ENCODE data around the gene PTCH1.

The PTCH1 gene

DNA sequence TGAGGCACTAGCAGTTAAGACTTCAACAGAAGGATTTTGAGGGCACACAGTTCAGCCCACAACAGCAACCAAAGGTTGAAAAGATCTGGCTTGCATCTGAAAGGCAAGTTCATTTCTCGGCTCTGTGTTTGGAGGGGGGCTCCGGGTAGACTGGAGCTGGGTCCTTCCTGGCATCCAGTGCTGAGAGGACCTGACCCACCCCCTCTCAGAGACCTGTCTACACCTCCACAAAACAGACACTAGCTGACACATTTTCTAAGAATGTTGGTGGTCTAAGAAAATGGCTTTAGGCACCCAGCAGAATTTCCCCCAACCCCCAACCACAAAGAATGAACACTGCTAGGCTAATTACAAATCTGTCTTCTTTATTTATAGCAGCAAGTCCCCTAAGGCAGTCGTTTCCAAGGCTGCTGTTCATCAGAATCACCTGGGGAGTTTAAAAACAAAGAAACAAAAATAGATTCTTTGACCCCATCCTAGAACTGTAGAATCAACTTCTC, 6.2 kb upstream of the PTCH1 start:
- no peaks in the 10 kb centered on the region for H3K36me3 ChIP-seq (ENCODE audit: control insufficient read depth, insufficient read depth, low read length)
- no peak overlapping the region for H3K27ac ChIP-seq (ENCODE audit: low read depth, low read length)
- H3K9ac ChIP-seq (ENCODE audit: low read length), result no peak overlapping the region
- no peaks in the 10 kb centered on the region for H3K4me1 ChIP-seq (ENCODE audit: control insufficient read depth, insufficient read depth, low read length)
- no peaks in the 10 kb centered on the region for H3K27me3 ChIP-seq (ENCODE audit: control insufficient read depth, insufficient read depth, low read length)
- H3K4me3 ChIP-seq (ENCODE audit: low read length), result no peak overlapping the region

DNA sequence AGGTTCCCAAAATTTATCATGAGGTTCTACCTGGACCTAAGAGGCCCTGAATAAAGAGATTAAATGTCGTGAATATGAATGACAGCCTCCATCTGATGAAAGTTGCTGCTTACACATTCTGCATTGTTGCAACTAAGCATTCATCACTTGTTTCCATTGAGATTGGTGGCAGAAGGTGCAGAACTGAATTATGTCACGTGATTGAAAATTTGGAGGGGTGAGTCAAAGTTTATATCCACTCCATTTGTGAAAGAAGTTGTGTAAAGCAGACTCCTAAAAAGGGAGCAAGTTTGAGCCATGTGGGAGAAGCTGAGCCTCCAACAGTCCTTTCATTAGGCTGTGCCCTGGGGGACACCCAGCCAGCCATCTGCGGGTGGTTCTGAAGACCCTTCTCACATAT, 4.9 kb upstream of the PTCH1 start:
- Histone ChIP-seq H3K27me3 (ENCODE audit: control insufficient read depth, insufficient read depth, low read length) (no peaks in the 10 kb centered on the region), H3K27ac (ENCODE audit: low read depth, low read length) (no peak overlapping the region), H3K36me3 (ENCODE audit: control insufficient read depth, insufficient read depth, low read length) (no peaks in the 10 kb centered on the region), H3K4me1 (ENCODE audit: control insufficient read depth, insufficient read depth, low read length) (no peaks in the 10 kb centered on the region), H3K4me3 (ENCODE audit: low read length) (no peak overlapping the region), H3K9ac (ENCODE audit: low read length) (no peak overlapping the region)

DNA sequence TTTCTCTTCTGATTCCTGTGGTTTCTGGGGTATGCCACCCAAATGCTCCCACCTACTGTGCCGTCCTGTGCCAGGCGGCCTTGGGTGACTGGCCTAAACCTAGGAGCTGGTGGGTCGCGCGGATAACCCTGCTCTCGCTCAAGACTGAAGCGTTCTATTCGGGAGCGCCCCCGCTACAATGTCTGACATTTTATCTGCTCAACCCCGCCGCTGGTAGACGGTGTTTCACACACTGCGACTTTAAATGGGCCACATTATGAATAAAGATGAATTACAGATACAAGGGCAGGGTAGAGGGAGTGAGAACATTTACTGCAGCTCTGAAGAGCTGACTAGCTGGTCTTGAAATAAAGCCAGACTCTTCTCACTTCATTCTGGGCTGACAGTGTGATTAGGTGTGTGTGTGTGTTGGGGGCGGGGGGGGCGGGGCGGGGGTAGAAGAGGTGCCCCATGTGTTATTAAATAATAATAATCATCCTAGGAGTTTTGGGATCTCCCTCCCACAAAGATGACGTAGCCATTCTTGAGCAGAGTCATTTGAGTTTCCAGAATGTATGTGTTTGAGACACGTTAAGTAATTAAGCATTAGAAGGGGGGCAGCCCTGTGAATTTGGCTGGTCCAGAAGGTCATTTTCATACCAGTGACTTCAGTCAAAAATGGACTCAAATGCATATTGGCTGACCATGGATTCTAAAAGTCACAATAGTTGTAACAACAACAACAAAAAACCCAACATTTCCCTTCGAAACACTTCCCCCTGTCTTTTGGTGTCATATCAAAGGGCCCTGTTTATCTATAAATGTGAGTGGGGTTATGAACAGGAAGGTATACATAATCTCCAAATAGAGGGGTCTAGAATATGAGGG, 1.0 kb upstream of the PTCH1 start:
- Histone ChIP-seq H3K9ac (ENCODE audit: low read length) (no peak overlapping the region), H3K27ac (ENCODE audit: low read depth, low read length) (no peak overlapping the region), H3K27me3 (ENCODE audit: control insufficient read depth, insufficient read depth, low read length) (peaks cover 8% of the 10 kb centered on the region), H3K4me1 (ENCODE audit: control insufficient read depth, insufficient read depth, low read length) (peaks cover 3% of the 10 kb centered on the region), H3K4me3 (ENCODE audit: low read length) (peak overlapping the region; percentile 76), H3K36me3 (ENCODE audit: control insufficient read depth, insufficient read depth, low read length) (no peaks in the 10 kb centered on the region)

DNA sequence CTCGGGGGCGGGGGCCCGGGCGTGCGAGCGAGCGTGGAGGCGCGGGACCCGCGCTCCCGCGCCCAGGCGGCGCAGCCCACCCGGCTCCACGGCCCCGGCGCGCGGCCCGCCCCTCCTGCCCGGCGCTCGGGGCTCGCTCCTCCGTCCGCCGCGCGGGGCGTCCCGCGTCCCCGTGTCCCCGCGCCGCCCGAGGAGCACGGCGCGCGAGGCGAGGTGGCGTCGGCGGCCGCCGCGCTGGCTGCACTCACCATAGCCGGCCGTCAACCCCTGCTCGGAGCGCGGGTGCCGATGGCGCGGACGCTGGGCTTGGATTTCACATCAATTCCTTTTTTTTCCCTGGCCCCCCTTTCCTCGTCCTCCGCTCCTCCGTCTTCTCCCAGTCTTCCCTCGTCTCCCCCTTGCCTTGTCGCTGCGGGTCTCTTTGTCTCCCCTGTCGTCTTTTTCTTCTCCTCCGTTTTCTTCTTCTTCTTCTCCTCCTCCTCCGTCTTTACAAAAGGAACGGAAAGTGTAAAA, 494 bp downstream of the PTCH1 start:
- H3K27ac ChIP-seq (ENCODE audit: low read depth, low read length), result peak overlapping the region; percentile 30
- peaks cover 8% of the 10 kb centered on the region for H3K27me3 ChIP-seq (ENCODE audit: control insufficient read depth, insufficient read depth, low read length)

DNA sequence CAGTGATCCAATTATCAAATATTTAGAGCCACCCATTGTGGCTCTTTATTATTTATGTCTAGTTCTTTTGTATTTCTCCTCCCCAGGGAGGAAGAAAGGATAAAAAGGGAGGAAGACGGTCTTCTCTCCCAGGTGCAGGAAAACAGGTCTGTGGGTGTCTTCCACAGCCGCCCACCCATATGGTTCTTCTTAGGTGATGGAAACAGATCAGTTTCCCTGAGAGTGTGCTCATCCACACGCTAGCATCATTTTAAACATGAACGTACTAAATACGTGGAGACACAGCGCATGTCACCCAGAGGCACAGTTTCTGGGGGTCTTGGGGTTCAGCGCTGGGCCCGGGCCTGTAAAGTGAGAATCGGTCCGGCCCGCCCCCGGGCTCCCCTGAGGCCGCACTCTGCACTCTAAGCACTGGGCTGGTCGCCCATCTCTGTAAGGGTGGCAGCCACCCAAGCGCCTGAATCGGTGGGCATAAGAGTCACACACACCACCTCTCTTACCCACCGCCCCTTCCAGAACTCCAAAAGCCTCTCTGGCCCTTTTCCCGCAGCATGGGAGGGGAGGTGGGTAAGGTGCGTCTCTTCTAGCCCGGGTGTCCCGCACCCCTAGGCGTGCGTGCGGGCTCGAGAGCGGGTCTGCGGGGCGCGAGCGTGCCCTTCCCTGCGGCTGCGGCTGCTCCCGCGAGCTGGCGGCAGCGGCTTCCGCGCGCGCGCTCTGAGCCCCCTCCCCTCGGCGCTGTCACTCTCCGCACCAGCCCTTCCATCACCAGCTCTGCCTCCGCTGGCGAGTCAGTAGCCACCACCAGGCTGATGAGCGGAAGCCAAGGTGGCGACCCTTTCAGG, 1.3 kb downstream of the PTCH1 start:
- no peak overlapping the region for H3K9ac ChIP-seq (ENCODE audit: low read length)
- H3K27ac ChIP-seq (ENCODE audit: low read depth, low read length), result no peak overlapping the region
- peaks cover 6% of the 10 kb centered on the region for H3K4me1 ChIP-seq (ENCODE audit: control insufficient read depth, insufficient read depth, low read length)
- H3K4me3 ChIP-seq (ENCODE audit: low read length), result peak overlapping the region; percentile 67
- peaks cover 8% of the 10 kb centered on the region for H3K27me3 ChIP-seq (ENCODE audit: control insufficient read depth, insufficient read depth, low read length)
- no peaks in the 10 kb centered on the region for H3K36me3 ChIP-seq (ENCODE audit: control insufficient read depth, insufficient read depth, low read length)

More for the DNA sequence above, 494 bp downstream of the PTCH1 start:
- H3K9ac ChIP-seq (ENCODE audit: low read length), result no peak overlapping the region
- peak overlapping the region; percentile 76 for H3K4me3 ChIP-seq (ENCODE audit: low read length)
- H3K36me3 ChIP-seq (ENCODE audit: control insufficient read depth, insufficient read depth, low read length), result no peaks in the 10 kb centered on the region
- peaks cover 6% of the 10 kb centered on the region for H3K4me1 ChIP-seq (ENCODE audit: control insufficient read depth, insufficient read depth, low read length)

DNA sequence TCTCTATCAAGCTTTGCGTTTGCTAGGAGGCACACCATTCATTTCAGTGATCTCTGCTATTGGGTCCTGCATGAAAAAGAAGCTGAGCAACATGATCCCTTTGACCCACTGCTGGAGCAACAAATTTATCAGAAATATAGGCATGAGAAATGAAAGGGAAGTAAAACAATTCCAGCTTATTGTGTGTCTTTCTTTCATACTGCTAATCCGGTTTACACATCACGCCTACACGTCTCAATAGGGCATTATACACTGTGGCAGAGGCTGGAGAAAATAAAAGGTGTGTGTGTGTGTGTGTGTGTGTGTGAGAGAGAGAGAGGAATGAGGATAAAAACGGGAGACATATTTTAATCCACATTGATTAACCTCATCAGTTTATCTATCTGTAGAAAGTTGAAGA, 2.4 kb downstream of the PTCH1 start:
- no peak overlapping the region for H3K27ac ChIP-seq (ENCODE audit: low read depth, low read length)
- H3K27me3 ChIP-seq (ENCODE audit: control insufficient read depth, insufficient read depth, low read length), result peaks cover 8% of the 10 kb centered on the region
- no peak overlapping the region for H3K9ac ChIP-seq (ENCODE audit: low read length)
- no peak overlapping the region for H3K4me3 ChIP-seq (ENCODE audit: low read length)
- no peaks in the 10 kb centered on the region for H3K36me3 ChIP-seq (ENCODE audit: control insufficient read depth, insufficient read depth, low read length)
- peaks cover 10% of the 10 kb centered on the region for H3K4me1 ChIP-seq (ENCODE audit: control insufficient read depth, insufficient read depth, low read length)

DNA sequence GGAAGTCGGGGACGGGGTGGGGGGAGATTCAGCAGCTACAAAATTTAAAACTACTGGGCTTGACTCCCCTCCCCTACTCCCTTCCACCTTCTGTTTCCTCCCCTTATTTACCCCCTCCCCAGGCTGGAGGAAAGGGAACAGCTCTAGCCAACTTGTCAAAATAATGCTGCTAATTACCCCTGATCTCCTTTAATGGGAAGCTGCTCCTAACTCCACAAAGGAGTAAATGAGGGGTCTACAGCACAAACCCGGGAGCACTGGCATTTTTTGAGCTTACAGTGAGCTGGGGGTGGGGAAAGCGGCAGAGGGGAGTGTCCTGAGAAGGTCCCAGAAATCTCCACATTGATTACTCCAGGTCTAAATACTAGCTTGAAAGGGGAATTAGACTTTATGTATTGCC, 3.1 kb downstream of the PTCH1 start:
- peak overlapping the region; percentile 44 for H3K4me3 ChIP-seq (ENCODE audit: low read length)
- peaks cover 10% of the 10 kb centered on the region for H3K4me1 ChIP-seq (ENCODE audit: control insufficient read depth, insufficient read depth, low read length)
- no peak overlapping the region for H3K27ac ChIP-seq (ENCODE audit: low read depth, low read length)
- H3K27me3 ChIP-seq (ENCODE audit: control insufficient read depth, insufficient read depth, low read length), result peaks cover 8% of the 10 kb centered on the region
- H3K9ac ChIP-seq (ENCODE audit: low read length), result no peak overlapping the region
- no peaks in the 10 kb centered on the region for H3K36me3 ChIP-seq (ENCODE audit: control insufficient read depth, insufficient read depth, low read length)

DNA sequence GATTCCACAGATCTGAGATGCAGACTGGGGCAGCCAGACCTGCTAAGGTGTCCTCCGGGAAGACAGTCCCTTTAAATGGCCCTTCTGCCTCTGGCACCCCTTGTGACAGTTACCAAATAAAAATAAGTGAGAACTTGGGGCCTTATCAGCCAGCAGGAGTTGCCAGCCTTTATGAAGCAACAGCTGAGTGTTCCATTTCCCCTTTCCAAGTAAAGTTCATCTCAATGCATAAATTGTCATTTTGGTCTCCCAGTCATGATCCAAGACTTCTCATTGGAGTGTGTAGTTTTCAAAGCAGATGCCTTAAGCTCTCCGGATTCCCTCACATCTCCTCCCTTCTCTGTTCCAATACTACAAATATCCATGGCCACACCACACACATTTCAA, 4.1 kb downstream of the PTCH1 start:
- H3K4me1 ChIP-seq (ENCODE audit: control insufficient read depth, insufficient read depth, low read length), result peaks cover 10% of the 10 kb centered on the region
- H3K4me3 ChIP-seq (ENCODE audit: low read length), result no peak overlapping the region
- no peak overlapping the region for H3K27ac ChIP-seq (ENCODE audit: low read depth, low read length)
- H3K36me3 ChIP-seq (ENCODE audit: control insufficient read depth, insufficient read depth, low read length), result no peaks in the 10 kb centered on the region
- H3K27me3 ChIP-seq (ENCODE audit: control insufficient read depth, insufficient read depth, low read length), result peaks cover 8% of the 10 kb centered on the region
- no peak overlapping the region for H3K9ac ChIP-seq (ENCODE audit: low read length)

DNA sequence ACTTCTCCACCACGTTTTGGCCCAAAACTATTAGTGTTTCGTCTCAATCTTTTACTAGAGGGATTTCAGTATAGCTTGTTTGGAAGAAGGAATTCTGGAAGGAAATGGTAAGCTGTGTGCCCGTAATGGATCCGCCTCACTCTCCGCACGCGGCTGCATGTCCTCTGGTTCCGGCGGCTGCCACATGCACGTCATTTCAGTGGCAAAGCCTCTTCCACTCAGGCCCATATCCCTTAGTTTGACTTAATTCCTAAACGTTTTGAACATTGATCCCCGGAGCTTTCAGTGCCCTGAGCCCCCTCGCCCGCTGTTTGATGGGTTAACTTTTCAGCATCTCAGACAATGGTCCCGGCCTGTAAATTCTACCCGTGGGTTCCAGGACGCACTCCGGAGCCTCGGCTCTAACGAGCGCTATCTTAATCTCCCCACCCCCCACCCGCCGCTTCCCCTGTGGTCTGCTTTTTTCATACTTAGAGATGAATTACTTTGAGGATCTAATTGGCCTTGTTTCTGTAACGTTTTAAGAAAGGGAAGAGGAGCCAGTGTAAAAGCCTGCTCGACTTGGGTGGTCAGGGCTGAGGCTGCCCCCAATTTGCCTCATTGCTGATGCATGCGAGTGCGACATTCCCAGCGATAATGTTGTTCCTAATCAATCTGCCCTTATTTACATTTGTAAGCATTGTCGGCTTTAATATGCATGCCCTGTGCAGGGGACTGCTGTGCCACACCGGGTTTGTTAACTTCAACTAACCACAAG, 4.6 kb downstream of the PTCH1 start:
- no peak overlapping the region for H3K9ac ChIP-seq (ENCODE audit: low read length)

DNA sequence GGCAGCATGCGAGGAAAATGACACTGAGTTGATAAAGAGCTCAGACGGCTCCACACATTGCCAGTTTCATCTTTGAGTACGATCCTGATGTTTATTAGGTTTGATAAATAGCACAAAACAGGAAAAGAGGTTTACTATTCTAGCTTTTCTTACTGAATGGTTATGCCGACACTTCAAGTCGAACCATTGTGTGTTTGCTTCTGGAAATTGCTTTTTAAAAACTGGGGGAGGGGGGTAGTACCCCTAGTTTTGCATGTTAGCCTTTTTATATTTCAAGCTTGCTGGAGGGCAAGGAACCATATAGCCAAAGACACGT, 5.2 kb downstream of the PTCH1 start:
- Histone ChIP-seq H3K27me3 (ENCODE audit: control insufficient read depth, insufficient read depth, low read length) (peaks cover 8% of the 10 kb centered on the region), H3K4me1 (ENCODE audit: control insufficient read depth, insufficient read depth, low read length) (peaks cover 10% of the 10 kb centered on the region), H3K27ac (ENCODE audit: low read depth, low read length) (no peak overlapping the region), H3K4me3 (ENCODE audit: low read length) (peak overlapping the region; percentile 81), H3K9ac (ENCODE audit: low read length) (no peak overlapping the region), H3K36me3 (ENCODE audit: control insufficient read depth, insufficient read depth, low read length) (no peaks in the 10 kb centered on the region)

More for the DNA sequence above, 4.6 kb downstream of the PTCH1 start:
- no peak overlapping the region for H3K27ac ChIP-seq (ENCODE audit: low read depth, low read length)
- H3K4me1 ChIP-seq (ENCODE audit: control insufficient read depth, insufficient read depth, low read length), result peaks cover 10% of the 10 kb centered on the region
- H3K4me3 ChIP-seq (ENCODE audit: low read length), result peak overlapping the region; percentile 81
- H3K36me3 ChIP-seq (ENCODE audit: control insufficient read depth, insufficient read depth, low read length), result no peaks in the 10 kb centered on the region
- H3K27me3 ChIP-seq (ENCODE audit: control insufficient read depth, insufficient read depth, low read length), result peaks cover 8% of the 10 kb centered on the region

DNA sequence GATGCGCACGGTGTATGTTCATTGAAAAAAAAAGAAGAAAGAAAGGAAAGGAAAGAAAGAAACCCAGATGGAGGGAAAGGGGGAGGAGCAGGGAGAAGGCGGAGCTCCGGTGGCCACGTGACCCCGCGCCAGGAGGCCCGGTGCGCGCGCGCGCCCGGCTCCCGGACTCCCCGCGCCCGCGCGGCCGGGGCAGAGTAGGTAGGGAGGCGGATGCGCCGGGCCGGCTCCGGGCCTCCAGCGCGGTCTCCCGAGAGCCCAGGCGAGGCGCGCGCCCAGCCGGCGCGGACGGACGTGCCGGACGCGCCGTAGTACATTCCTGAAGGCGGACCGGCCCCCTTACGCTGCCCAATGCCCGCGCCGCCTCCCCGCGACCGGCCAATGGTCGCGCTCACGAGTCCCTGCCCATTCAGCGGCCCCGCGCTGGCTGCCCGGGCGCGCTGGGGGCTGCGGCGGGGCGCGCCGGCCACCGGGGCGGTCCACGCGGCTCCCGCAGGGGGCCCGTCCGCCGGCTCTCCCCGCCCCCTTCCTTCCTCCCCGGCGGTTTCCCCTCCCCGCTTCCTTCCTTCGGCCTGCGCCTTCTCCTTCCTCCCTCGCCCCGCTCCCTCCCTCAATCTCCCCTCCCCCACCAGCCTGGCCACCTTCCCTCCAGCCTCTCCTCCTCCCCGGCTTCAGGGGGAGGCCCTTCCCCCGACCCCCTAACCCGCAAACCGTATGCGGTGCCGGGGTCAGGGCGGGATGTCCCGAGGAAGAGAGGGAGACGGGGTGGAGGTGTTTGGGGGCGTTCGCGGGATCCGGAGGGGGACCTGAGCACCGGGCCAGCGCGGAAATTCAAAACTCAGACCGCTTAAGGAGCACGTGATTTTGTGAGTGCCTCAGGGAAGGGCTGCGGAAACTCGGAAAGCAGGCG, 5.8 kb downstream of the PTCH1 start:
- Histone ChIP-seq H3K9ac (ENCODE audit: low read length) (no peak overlapping the region), H3K36me3 (ENCODE audit: control insufficient read depth, insufficient read depth, low read length) (no peaks in the 10 kb centered on the region), H3K4me3 (ENCODE audit: low read length) (peak overlapping the region; percentile 81), H3K27me3 (ENCODE audit: control insufficient read depth, insufficient read depth, low read length) (peaks cover 8% of the 10 kb centered on the region), H3K4me1 (ENCODE audit: control insufficient read depth, insufficient read depth, low read length) (peaks cover 10% of the 10 kb centered on the region), H3K27ac (ENCODE audit: low read depth, low read length) (peak overlapping the region; percentile 55)

Data from rectal smooth muscle tissue (tissue), 1 donor.